ENCODE measurements around the gene CALML3. TPM values are rescaled to one million over a fixed set of nuclear protein-coding genes. Genes with fewer than 3 reads are reported as not detected.

Gene CALML3
- total and polyA plus RNA-seq, 2 of the 8 experiments (the other 6 are each of a cell fraction or from before 2014, with no cell fraction given) = not detected

DNA sequence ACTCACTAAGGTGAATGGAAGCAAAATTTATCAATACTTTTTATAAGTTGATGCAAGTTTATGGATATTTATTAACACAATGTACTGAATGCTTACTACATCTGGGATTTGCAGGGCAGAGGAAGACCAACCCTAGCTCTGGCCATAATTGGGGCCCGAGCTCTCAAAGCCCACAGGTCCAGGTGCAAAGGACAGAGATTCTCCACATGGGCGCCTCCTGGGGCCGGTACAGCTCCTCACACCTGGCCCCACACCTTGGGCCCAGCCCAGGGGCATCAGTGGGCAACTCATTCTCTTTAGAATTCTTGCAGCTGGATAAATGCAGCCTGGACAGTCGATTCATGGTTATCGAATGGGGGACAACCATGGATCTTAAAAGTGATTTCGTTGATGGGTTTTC lies 47.1 kb downstream of the CALML3 start (continued):
- TF ChIP-seq CREB1 (IDR thresholded peaks at IDR 0.05) (no peak), SP2 (IDR thresholded peaks at IDR 0.05; ENCODE audit: low read length) (no peak)

Measured in H1 (cell line).